Kidney (tissue), 14 donors: ENCODE measurements around the gene KCNAB1. TPM values are rescaled to one million over a fixed set of nuclear protein-coding genes. Genes with fewer than 3 reads are reported as not detected.
A peak's percentile ranks its signal among the peaks of the same experiment; 100 is the strongest.

Experiments used
- DNase-seq, 5 donors: peaks; one replicate each; pipeline ENCODE4 v3.0.0-alpha.2; 2013 to 2020
- FAIRE-seq: peaks from 2 replicates; lab custom pipeline; 2012; peaks lifted over from hg19 to GRCh38; lab: Jason Lieb, UNC
- H3K27ac ChIP-seq, 2 donors: one replicate each; pipeline ENCODE4 v1.7.0; 2013; ENCODE audit warnings: low read depth in 2 of 2, low read length in 2 of 2, inconsistent platforms in 1 of 2
- H3K27me3 ChIP-seq: one replicate; pipeline ENCODE4 v1.7.1; 2013; ENCODE audit warnings: low read length, inconsistent platforms; ENCODE audit not compliant: control insufficient read depth, insufficient read depth
- H3K36me3 ChIP-seq, 3 donors: one replicate each; pipeline versions ENCODE4 v1.7.0 to v1.7.1; 2013; ENCODE audit warnings: low read length in 3 of 3, control low read depth in 1 of 3, inconsistent platforms in 1 of 3; ENCODE audit not compliant: insufficient read depth in 3 of 3, control insufficient read depth in 2 of 3
- H3K4me1 ChIP-seq, 3 donors: one replicate each; pipeline versions ENCODE4 v1.7.0 to v1.7.1; 2013; ENCODE audit warnings: low read length in 3 of 3, inconsistent platforms in 1 of 3, low read depth in 1 of 3; ENCODE audit not compliant: control insufficient read depth in 2 of 3, insufficient read depth in 2 of 3
- H3K4me3 ChIP-seq, 3 donors: one replicate each; pipeline versions ENCODE4 v1.7.0 to v1.8.1; 2013; ENCODE audit warnings: low read length in 3 of 3, control low read depth in 1 of 3, inconsistent platforms in 1 of 3
- H3K9ac ChIP-seq, 3 donors: one replicate each; pipeline versions ENCODE4 v1.7.0 to v1.7.1; 2013; ENCODE audit warnings: low read length in 3 of 3, control low read depth in 1 of 3, inconsistent platforms in 1 of 3
- H3K9me3 ChIP-seq, 3 donors: one replicate each; pipeline versions ENCODE4 v1.7.0 to v1.7.1; 2013; ENCODE audit warnings: low read length in 3 of 3, control low read depth in 1 of 3, inconsistent platforms in 1 of 3; ENCODE audit not compliant: control insufficient read depth in 2 of 3, insufficient read depth in 1 of 3
- CTCF ChIP-seq: IDR thresholded peaks from 3 replicates; pipeline ENCODE4 v1.5.1; 2012; ENCODE audit warnings: mild to moderate bottlenecking, moderate library complexity, borderline replicate concordance; ENCODE audit not compliant: insufficient read depth; ENCODE audit errors: extremely low read depth
- intact Hi-C: fragments of 100-400 bp; cut with DNase I; formaldehyde crosslinking; loops from one replicate; pipeline ENCODE4 v1.11.1; 2022
- polyA plus RNA-seq: library from polyadenylated mRNA; stranded (reverse); fragments of 350-450 nt; fragmentation: Illumina TruSeq; extraction: RNeasy Lipid Tissue Mini Kit (QIAGEN cat#74804); gene quantifications from one replicate; pipeline ENCODE4 v1.2.3, GENCODE V29; 2014; ENCODE audit warnings: low read depth, low replicate concordance; ENCODE audit not compliant: insufficient read depth
- total RNA-seq: library from RNA; stranded (reverse); fragmentation: NEBNext Ultra II Directional; extraction: Animal tissue kit (Norgen Biotek cat#: 25700); gene quantifications from one replicate; pipeline ENCODE4 v1.2.1, GENCODE V29; 2021
- donor health status: control.
- donor health status: control.
- donor health status: control.
- donor health status: control.
- donor health status: control.
- donor health status: DM: yes; HTN: yes; CAD: no.
- donor health status: Normal renal cell carcinoma (clear cell type).

The KCNAB1 gene
- total and polyA plus RNA-seq, 2 donors from 2014 or later: 1.7 to 6.6 TPM

- H3K27me3 ChIP-seq: no peaks in the 10 kb centered on the region
- H3K9ac ChIP-seq: peak within 1 kb of the TSS; percentile 71 to 85 (median 84)
- H3K9me3 ChIP-seq: no peaks in the 10 kb centered on the region
- H3K27ac ChIP-seq: peak within 1 kb of the TSS; percentile 85 to 88
- peaks cover 2 to 14% (median 5%) of the 10 kb centered on the region in 3 donors for H3K36me3 ChIP-seq
- FAIRE-seq (peak; percentile 92), DNase-seq (peak; percentile 99 to 100 (median 100))
- H3K4me1 ChIP-seq: peaks cover 0 to 3% (median 0%) of the 10 kb centered on the region in 3 donors
- peak within 1 kb of the TSS; percentile 90 to 97 (median 94) for H3K4me3 ChIP-seq
- intact Hi-C loops: no loop called here
- no peak for TF ChIP-seq CTCF
Measured at GRCh38 chr3:156554842-156555687, 434.7 kb downstream of the KCNAB1 start, which contains the start of gene SSR3. Gene SSR3 (minus strand): TSS chr3:156555117. CDS start chr3:156555089, 28 bp downstream.

GRCh38 chr3:156558389-156558788 is 438.0 kb downstream of the KCNAB1 start:
- H3K36me3 ChIP-seq: no peaks in the 10 kb centered on the region
- intact Hi-C loops: no loop called here
- no peaks in the 10 kb centered on the region for H3K9me3 ChIP-seq
- no peak overlapping the region for H3K27ac ChIP-seq
- no peak overlapping the region for H3K4me3 ChIP-seq
- TF ChIP-seq CTCF: no peak
- H3K27me3 ChIP-seq: no peaks in the 10 kb centered on the region
- no peak for FAIRE-seq
- DNase-seq: no peak
- peaks cover 0 to 3% (median 0%) of the 10 kb centered on the region in 3 donors for H3K4me1 ChIP-seq
- no peak overlapping the region for H3K9ac ChIP-seq

- Histone ChIP-seq H3K27me3 (no peaks in the 10 kb centered on the region), H3K9ac (no peak overlapping the region), H3K4me1 (no peaks in the 10 kb centered on the region), H3K4me3 (no peak overlapping the region), H3K9me3 (no peaks in the 10 kb centered on the region), H3K36me3 (no peaks in the 10 kb centered on the region), H3K27ac (no peak overlapping the region)
- peak in 2 of 5 donors; percentile 31 to 52 for DNase-seq
- intact Hi-C loops: no loop called here
- TF ChIP-seq CTCF: no peak
- no peak for FAIRE-seq
Measured at GRCh38 chr3:156559321-156559720, 438.9 kb downstream of the KCNAB1 start.
